HG02798 (cell line): Measurements from ENCODE around the gene HOXB9.

Source experiments
- ATAC-seq: cut with Tn5 transposase; IDR thresholded peaks from one replicate; pipeline ENCODE4 v1.9.1; 2021; ENCODE audit warnings: mild to moderate bottlenecking; ENCODE audit not compliant: unreplicated experiment, poor library complexity

Gene HOXB9

GRCh38 chr17:48612854-48613691 lies 13.1 kb downstream of the HOXB9 start:
- peak; percentile 35 for ATAC-seq

- ATAC-seq: no peak
These were observed 13.7 kb downstream of the HOXB9 start for GRCh38 chr17:48612456-48612853.

- no peak for ATAC-seq
These were observed 14.3 kb downstream of the HOXB9 start for GRCh38 chr17:48611681-48612455.

GRCh38 chr17:48611213-48611612 lies 14.9 kb downstream of the HOXB9 start:
- peak; percentile 18 for ATAC-seq

- peak; percentile 55 for ATAC-seq
These were observed 15.6 kb downstream of the HOXB9 start, which contains the start of gene HOXB7 for GRCh38 chr17:48610282-48611211. HOXB7 (minus strand) TSS chr17:48611017; CDS start chr17:48610918, 99 bp downstream.

- ATAC-seq: no peak
These were observed 16.3 kb downstream of the HOXB9 start for GRCh38 chr17:48609759-48610281.

GRCh38 chr17:48609033-48609432 lies 17.1 kb downstream of the HOXB9 start:
- no peak for ATAC-seq

GRCh38 chr17:48608494-48608834 lies 17.7 kb downstream of the HOXB9 start:
- ATAC-seq: no peak

- no peak for ATAC-seq
These were observed 19.1 kb downstream of the HOXB9 start for GRCh38 chr17:48606892-48607614.

- no peak for ATAC-seq
These were observed 19.9 kb downstream of the HOXB9 start for GRCh38 chr17:48605991-48606891.

- no peak for ATAC-seq
These were observed 20.7 kb downstream of the HOXB9 start for GRCh38 chr17:48605409-48605919.

- ATAC-seq: no peak
These were observed 21.3 kb downstream of the HOXB9 start, which contains the start of gene HOXB6 for GRCh38 chr17:48604770-48605329. HOXB6 (minus strand) TSS chr17:48604986; CDS start chr17:48598150, 6,836 bp downstream.

- ATAC-seq: no peak
These were observed 22.0 kb downstream of the HOXB9 start for GRCh38 chr17:48603959-48604769.

- no peak for ATAC-seq
These were observed 24.4 kb downstream of the HOXB9 start for GRCh38 chr17:48601539-48602425.

GRCh38 chr17:48601207-48601538 lies 25.0 kb downstream of the HOXB9 start:
- no peak for ATAC-seq
